Tibial nerve (tissue), 4 donors: ENCODE measurements around the gene ITM2C.
A peak's percentile ranks its signal among the peaks of the same experiment; 100 is the strongest.

Experiments used
- EP300 ChIP-seq, 2 donors: sonication (generic); formaldehyde crosslinking; IDR thresholded peaks; one replicate each; pipeline ENCODE4 v1.6.1; 2017; ENCODE audit warnings: antibody characterized with exemption in 2 of 2, mild to moderate bottlenecking in 1 of 2
- POLR2A ChIP-seq, 2 donors: fragments of 450-650 bp; IDR thresholded peaks; one replicate each; pipeline ENCODE4 v1.6.1; 2017; ENCODE audit warnings: antibody characterized with exemption in 2 of 2, mild to moderate bottlenecking in 2 of 2, moderate library complexity in 2 of 2
- TF ChIP-seq, protein P1 (sequence below), 5 experiments: fragments of 200-600 bp in 3 of 5; fragments of 450-650 bp in 2 of 5; sonication (generic) in 3 of 5; IDR thresholded peaks; one replicate each; pipeline ENCODE4 v1.5.1; 2016 to 2019; ENCODE audit warnings: antibody characterized with exemption in 5 of 5, mild to moderate bottlenecking in 3 of 5, moderate library complexity in 2 of 5

- TF ChIP-seq POLR2A (IDR thresholded peaks at IDR 0.05) = no peak
- TF ChIP-seq, protein P1, sequence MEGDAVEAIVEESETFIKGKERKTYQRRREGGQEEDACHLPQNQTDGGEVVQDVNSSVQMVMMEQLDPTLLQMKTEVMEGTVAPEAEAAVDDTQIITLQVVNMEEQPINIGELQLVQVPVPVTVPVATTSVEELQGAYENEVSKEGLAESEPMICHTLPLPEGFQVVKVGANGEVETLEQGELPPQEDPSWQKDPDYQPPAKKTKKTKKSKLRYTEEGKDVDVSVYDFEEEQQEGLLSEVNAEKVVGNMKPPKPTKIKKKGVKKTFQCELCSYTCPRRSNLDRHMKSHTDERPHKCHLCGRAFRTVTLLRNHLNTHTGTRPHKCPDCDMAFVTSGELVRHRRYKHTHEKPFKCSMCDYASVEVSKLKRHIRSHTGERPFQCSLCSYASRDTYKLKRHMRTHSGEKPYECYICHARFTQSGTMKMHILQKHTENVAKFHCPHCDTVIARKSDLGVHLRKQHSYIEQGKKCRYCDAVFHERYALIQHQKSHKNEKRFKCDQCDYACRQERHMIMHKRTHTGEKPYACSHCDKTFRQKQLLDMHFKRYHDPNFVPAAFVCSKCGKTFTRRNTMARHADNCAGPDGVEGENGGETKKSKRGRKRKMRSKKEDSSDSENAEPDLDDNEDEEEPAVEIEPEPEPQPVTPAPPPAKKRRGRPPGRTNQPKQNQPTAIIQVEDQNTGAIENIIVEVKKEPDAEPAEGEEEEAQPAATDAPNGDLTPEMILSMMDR (IDR thresholded peaks at IDR 0.05) = peak; percentile 9 to 51 (median 28)
- no peak for TF ChIP-seq EP300 (IDR thresholded peaks at IDR 0.05)
Observed at GRCh38 chr2:230913406-230914143, 48.8 kb downstream of the ITM2C start.
